GM12878 (cell line): Measurements from ENCODE around the gene CCDC88A. TPM values are rescaled to one million over a fixed set of nuclear protein-coding genes. Genes with fewer than 3 reads are reported as not detected.

Source experiments
- ATAC-seq: fragments of 200-7000 bp; cut with Tn5 transposase; 3 replicates; pipeline ENCODE4 v1.9.1; 2020; ENCODE audit warnings: mild to moderate bottlenecking, moderate library complexity
- Bru-seq: library from RNA; stranded (reverse); fragments of 400-500 nt; gene quantifications from one replicate; lab custom pipeline; 2021; lab: Mats Ljungman, UMichigan
- BruChase-seq, 2 experiments: library from RNA; stranded (reverse); fragments of 400-500 nt; gene quantifications; one replicate each; lab custom pipeline; 2021; lab: Mats Ljungman, UMichigan
- BruUV-seq: library from RNA; stranded (reverse); fragments of 400-500 nt; replicated peaks from 2 replicates; lab custom pipeline; 2021; lab: Mats Ljungman, UMichigan
- CTCF ChIA-PET: fragments of 300-600 bp; sonication (Branson Sonifier 250); formaldehyde crosslinking; extraction: SDS; loops from one replicate; lab custom pipeline; 2021; ENCODE audit warnings: inconsistent platforms; lab: Yijun Ruan, JAX
- POLR2A ChIA-PET: fragments of 350-600 bp; formaldehyde crosslinking; extraction: SDS; loops from one replicate; lab custom pipeline; 2021; ENCODE audit warnings: inconsistent platforms; lab: Charles Lee
- RAD21 ChIA-PET: fragments of 300-600 bp; sonication (Branson Sonifier 250); formaldehyde crosslinking; loops from one replicate; lab custom pipeline; 2023; ENCODE audit warnings: antibody characterized with exemption; ENCODE audit not compliant: unreplicated experiment; lab: Charles Lee
- SMC1A ChIA-PET: fragments of 300-600 bp; sonication (Branson Sonifier 250); formaldehyde crosslinking; loops from one replicate; lab custom pipeline; 2023; ENCODE audit not compliant: unreplicated experiment, uncharacterized antibody; lab: Charles Lee
- DNase-seq: peaks from one replicate; pipeline ENCODE4 v3.0.0-alpha.2; 2011; ENCODE audit warnings: low read depth, low spot score
- FAIRE-seq: peaks from 3 replicates; lab custom pipeline; 2011; peaks lifted over from hg19 to GRCh38; lab: Jason Lieb, UNC
- H2AFZ ChIP-seq: 2 replicates; pipeline ENCODE4 v1.6.0; 2011; ENCODE audit warnings: low read depth, low read length, control low read depth; ENCODE audit not compliant: control insufficient read depth
- H3K27ac ChIP-seq: 2 replicates; pipeline ENCODE4 v1.5.1; 2011; ENCODE audit warnings: control low read depth; ENCODE audit not compliant: control insufficient read depth, insufficient read depth
- H3K27me3 ChIP-seq, 2 experiments: replicated peaks in 1 of 2; 2 replicates each; pipeline versions ENCODE4 v1.6.0 to v1.6.1; 2011; ENCODE audit warnings: low read length in 1 of 2; ENCODE audit not compliant: control insufficient read depth in 2 of 2, insufficient read depth in 2 of 2
- H3K36me3 ChIP-seq, 2 experiments: 2 replicates each; pipeline ENCODE4 v1.5.1; 2011; ENCODE audit warnings: low read length in 1 of 2; ENCODE audit not compliant: control insufficient read depth in 2 of 2, insufficient read depth in 2 of 2
- H3K4me1 ChIP-seq: 2 replicates; pipeline ENCODE4 v1.6.1; 2011; ENCODE audit warnings: mild to moderate bottlenecking, low read length, moderate library complexity, mixed read lengths; ENCODE audit not compliant: control insufficient read depth, insufficient read depth
- H3K4me2 ChIP-seq: 2 replicates; pipeline ENCODE4 v1.6.0; 2011; ENCODE audit warnings: control low read depth; ENCODE audit not compliant: control insufficient read depth, insufficient read depth
- H3K4me3 ChIP-seq: fragments of 200-600 bp; sonication (generic); 2 replicates; pipeline ENCODE4 v1.5.1; 2016
- H3K79me2 ChIP-seq: 2 replicates; pipeline ENCODE4 v1.6.0; 2011; ENCODE audit warnings: low read length; ENCODE audit not compliant: control insufficient read depth, insufficient read depth
- H3K9ac ChIP-seq: 2 replicates; pipeline ENCODE4 v1.8.0; 2011; ENCODE audit warnings: low read length, control low read depth, mixed read lengths; ENCODE audit not compliant: control insufficient read depth, insufficient read depth
- H3K9me3 ChIP-seq: replicated peaks from 3 replicates; pipeline ENCODE4 v1.5.1; 2011; ENCODE audit warnings: mild to moderate bottlenecking, low read length; ENCODE audit not compliant: control insufficient read depth, insufficient read depth
- H4K20me1 ChIP-seq: 2 replicates; pipeline ENCODE4 v1.6.0; 2011; ENCODE audit not compliant: control insufficient read depth, insufficient read depth
- BRCA1 ChIP-seq: IDR thresholded peaks from 2 replicates; pipeline ENCODE4 v1.6.1; 2011; ENCODE audit warnings: low read depth, low read length, improper control_type of control experiment
- HDAC2 ChIP-seq: fragments of 200-600 bp; sonication (generic); IDR thresholded peaks from 2 replicates; pipeline ENCODE4 v1.6.1; 2017
- KDM1A ChIP-seq: fragments of 200-600 bp; sonication (generic); IDR thresholded peaks from 2 replicates; pipeline ENCODE4 v1.6.1; 2016; ENCODE audit warnings: borderline replicate concordance
- MEF2A ChIP-seq: IDR thresholded peaks from 2 replicates; pipeline ENCODE4 v1.6.1; 2011; ENCODE audit warnings: low read depth, mild to moderate bottlenecking, low read length, moderate library complexity; ENCODE audit not compliant: insufficient read depth
- NRF1 ChIP-seq: conservative IDR thresholded peaks from 2 replicates; pipeline ENCODE4 v1.6.1; 2011; ENCODE audit warnings: mild to moderate bottlenecking, low read depth, low read length, improper control_type of control experiment
- PML ChIP-seq: IDR thresholded peaks from 2 replicates; pipeline ENCODE4 v1.6.1; 2012; ENCODE audit warnings: low read length, inconsistent platforms
- POLR2AphosphoS2 ChIP-seq: IDR thresholded peaks from 2 replicates; pipeline ENCODE4 v1.6.1; 2011; ENCODE audit warnings: low read depth, mild to moderate bottlenecking, low read length, improper control_type of control experiment, moderate library complexity
- SIX5 ChIP-seq: IDR thresholded peaks from 2 replicates; pipeline ENCODE4 v1.6.1; 2011; ENCODE audit warnings: mild to moderate bottlenecking, low read depth, low read length, moderate library complexity; ENCODE audit not compliant: severe bottlenecking
- SREBF1 ChIP-seq: IDR thresholded peaks from 2 replicates; pipeline ENCODE4 v1.6.1; 2012; ENCODE audit warnings: mild to moderate bottlenecking, low read length
- SUZ12 ChIP-seq: fragments of 200-600 bp; sonication (generic); IDR thresholded peaks from one replicate; pipeline ENCODE4 v1.6.1; 2018; ENCODE audit warnings: antibody characterized with exemption, mild to moderate bottlenecking; ENCODE audit not compliant: unreplicated experiment
- WGBS: methylation state at CpG from one replicate; pipeline ENCODE4 v1.1.6; 2016; ENCODE audit warnings: low lambda C conversion rate; ENCODE audit not compliant: insufficient replicate concordance, insufficient coverage; ENCODE audit errors: missing lambda C conversion rate; 5-methylcytosine and 5-hydroxymethylcytosine counted together
- in situ Hi-C: fragments of 300-500 bp; cut with MboI; formaldehyde crosslinking; loops from 9 replicates; pipeline ENCODE4 v1.14.3; 2018; ENCODE audit warnings: mixed read lengths
- intact Hi-C: fragments of 100-400 bp; cut with micrococcal nuclease; formaldehyde crosslinking; loops from one replicate; pipeline ENCODE4 v1.14.2; 2022; ENCODE audit not compliant: unreplicated experiment
- long read RNA-seq, 2 experiments: library from polyadenylated mRNA; unstranded; transcript quantifications; one replicate each; pipeline ENCODE4 v2.0.0, GENCODE V29; 2019 to 2020
- polyA minus RNA-seq, 3 experiments: library from RNA; depleted of rRNA, polyadenylated mRNA; stranded (reverse); fragments of >200 nt; gene quantifications; 2 replicates each; pipeline ENCODE4 v1.2.3, GENCODE V29; 2011
- polyA plus RNA-seq, 11 experiments: library from polyadenylated mRNA; depleted of rRNA in 4 of 11; unstranded in 6 of 11; stranded (reverse) in 5 of 11; fragments of >200 nt; fragmentation: Nextera tagmentation in 4 of 11; fragmentation: Illumina TruSeq in 1 of 11; extraction: Ambion mirVana in 4 of 11; extraction: Trizol in 1 of 11; gene quantifications; 1 replicate in 1 of 11; 2 replicates in 10 of 11; pipeline versions ENCODE4 v1.2.1 to v1.2.3, GENCODE V29; 2011 to 2016; ENCODE audit warnings: inconsistent platforms in 2 of 11, missing spikeins in 2 of 11, low read depth in 1 of 11
- total RNA-seq, 4 experiments: library from RNA; depleted of rRNA in 3 of 4; stranded (reverse); fragments of >200 nt in 3 of 4; fragmentation: Illumina TruSeq in 1 of 4; extraction: Trizol in 1 of 4; gene quantifications; 2 replicates each; pipeline versions ENCODE4 v1.2.1 to v1.2.3, GENCODE V29; 2013 to 2021
- TF ChIP-seq, protein P1 (sequence below): IDR thresholded peaks from 2 replicates; pipeline ENCODE4 v1.6.1; 2011; ENCODE audit warnings: borderline replicate concordance, low read depth, mild to moderate bottlenecking, moderate library complexity, low read length; ENCODE audit not compliant: insufficient read depth, poor library complexity, severe bottlenecking
- TF ChIP-seq, protein P2 (sequence below): IDR thresholded peaks from 2 replicates; pipeline ENCODE4 v1.6.1; 2011; ENCODE audit warnings: low read depth, mild to moderate bottlenecking, low read length, moderate library complexity, borderline replicate concordance; ENCODE audit errors: extremely low read depth

Gene CCDC88A, protein sequence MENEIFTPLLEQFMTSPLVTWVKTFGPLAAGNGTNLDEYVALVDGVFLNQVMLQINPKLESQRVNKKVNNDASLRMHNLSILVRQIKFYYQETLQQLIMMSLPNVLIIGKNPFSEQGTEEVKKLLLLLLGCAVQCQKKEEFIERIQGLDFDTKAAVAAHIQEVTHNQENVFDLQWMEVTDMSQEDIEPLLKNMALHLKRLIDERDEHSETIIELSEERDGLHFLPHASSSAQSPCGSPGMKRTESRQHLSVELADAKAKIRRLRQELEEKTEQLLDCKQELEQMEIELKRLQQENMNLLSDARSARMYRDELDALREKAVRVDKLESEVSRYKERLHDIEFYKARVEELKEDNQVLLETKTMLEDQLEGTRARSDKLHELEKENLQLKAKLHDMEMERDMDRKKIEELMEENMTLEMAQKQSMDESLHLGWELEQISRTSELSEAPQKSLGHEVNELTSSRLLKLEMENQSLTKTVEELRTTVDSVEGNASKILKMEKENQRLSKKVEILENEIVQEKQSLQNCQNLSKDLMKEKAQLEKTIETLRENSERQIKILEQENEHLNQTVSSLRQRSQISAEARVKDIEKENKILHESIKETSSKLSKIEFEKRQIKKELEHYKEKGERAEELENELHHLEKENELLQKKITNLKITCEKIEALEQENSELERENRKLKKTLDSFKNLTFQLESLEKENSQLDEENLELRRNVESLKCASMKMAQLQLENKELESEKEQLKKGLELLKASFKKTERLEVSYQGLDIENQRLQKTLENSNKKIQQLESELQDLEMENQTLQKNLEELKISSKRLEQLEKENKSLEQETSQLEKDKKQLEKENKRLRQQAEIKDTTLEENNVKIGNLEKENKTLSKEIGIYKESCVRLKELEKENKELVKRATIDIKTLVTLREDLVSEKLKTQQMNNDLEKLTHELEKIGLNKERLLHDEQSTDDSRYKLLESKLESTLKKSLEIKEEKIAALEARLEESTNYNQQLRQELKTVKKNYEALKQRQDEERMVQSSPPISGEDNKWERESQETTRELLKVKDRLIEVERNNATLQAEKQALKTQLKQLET (N-terminal part only)
- 108 and 111 TPM in 2 replicates for total RNA-seq (2013; cell fraction: nucleolus; rRNA removed)
- total RNA-seq (2014; rRNA removed) (45.9 and 57.3 TPM in 2 replicates), total RNA-seq (2014; rRNA removed; fragmentation: Illumina TruSeq; extraction: Trizol) (71.6 and 74.9 TPM in 2 replicates), total RNA-seq (2021) (56.6 and 65.1 TPM in 2 replicates), polyA plus RNA-seq (2011; rRNA removed) (1.8 and 3.0 TPM in 2 replicates), polyA plus RNA-seq (2014; fragmentation: Illumina TruSeq; extraction: Trizol) (57.0 and 76.9 TPM in 2 replicates), polyA plus RNA-seq (2014; fragmentation: Nextera tagmentation; extraction: Ambion mirVana) (10 to 100 TPM; 27.7 to 30.2 TPM), polyA plus RNA-seq (2014; rRNA removed) (28.1 and 31.8 TPM in 2 replicates), polyA plus RNA-seq (2016; fragmentation: Nextera tagmentation; extraction: Ambion mirVana) (10 to 100 TPM; 45.8 to 52.4 TPM), polyA minus RNA-seq (2011; rRNA and poly(A)+ RNA removed) (2.1 and 3.9 TPM in 2 replicates), Bru-seq, nascent RNA (percentile 66 among the genes with signal in this experiment), BruChase-seq, experiment 1, labeled RNA remaining after a 6-hour chase (percentile 76 among the genes with signal in this experiment), BruChase-seq, experiment 2, labeled RNA remaining after a 2-hour chase (percentile 73 among the genes with signal in this experiment)
- polyA plus RNA-seq (2011; ENCODE audit: low read depth): 13.6 TPM
- 0.61 and 0.69 TPM in 2 replicates for polyA plus RNA-seq (2011; cell fraction: cytosol; rRNA removed)
- polyA plus RNA-seq (2011; cell fraction: nucleus; rRNA removed): 1.9 and 2.4 TPM in 2 replicates
- polyA plus RNA-seq (2012): 18.4 and 20.1 TPM in 2 replicates
- polyA minus RNA-seq (2011; cell fraction: cytosol; rRNA and poly(A)+ RNA removed): 1.4 and 1.6 TPM in 2 replicates
- polyA minus RNA-seq (2011; cell fraction: nucleus; rRNA and poly(A)+ RNA removed): 2.1 and 4.2 TPM in 2 replicates
- long read RNA-seq, experiment 1, full-length matches to known transcripts: 1 of 8 reads
- long read RNA-seq, experiment 1, partial matches to known transcripts: 5 of 8 reads
- long read RNA-seq, experiment 1, other reads (novel, unspliced or antisense): 2 of 8 reads
- long read RNA-seq, experiment 2, partial matches to known transcripts: 10 of 19 reads
- long read RNA-seq, experiment 2, other reads (novel, unspliced or antisense): 9 of 19 reads

DNA sequence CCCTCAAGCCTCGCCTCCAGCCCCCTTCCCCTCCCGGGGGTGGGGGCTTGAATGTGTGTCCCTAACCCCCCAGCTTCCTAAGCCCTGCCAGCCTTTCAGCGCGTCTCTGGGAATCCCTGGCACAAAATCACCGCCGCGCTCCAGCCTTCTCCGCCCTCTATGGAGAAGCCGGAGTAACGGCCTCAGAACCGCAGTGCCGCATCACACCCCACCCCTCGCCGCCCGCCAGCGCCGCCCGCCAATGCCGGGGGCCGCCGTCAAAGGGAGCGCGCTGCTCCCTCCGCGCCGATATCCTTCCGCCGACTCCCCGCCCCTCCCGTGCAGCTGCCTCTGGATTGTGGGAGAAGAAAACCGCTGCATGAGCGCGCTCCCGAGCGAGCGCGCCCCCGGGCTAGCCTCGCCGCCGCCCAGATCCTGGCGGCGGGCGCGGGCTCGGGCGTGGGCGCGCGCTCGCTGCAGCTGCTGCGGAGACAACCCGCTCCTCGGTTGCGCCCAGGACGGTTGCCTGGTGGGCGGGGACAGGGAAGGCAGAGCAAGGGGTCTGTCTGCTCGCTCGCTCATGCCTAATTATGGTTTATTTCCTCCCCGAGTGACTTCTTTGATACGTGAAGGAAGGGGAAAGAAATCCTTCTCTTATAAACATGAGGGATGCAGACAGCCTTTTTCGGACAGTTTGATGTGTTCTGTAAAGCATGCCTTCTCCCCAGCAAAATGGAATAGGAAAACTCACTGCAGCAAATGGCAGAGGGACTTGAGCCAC is at the start of gene CCDC88A:
Gene CCDC88A, minus strand, starts transcription at position 178 of the 760 bp plus-strand sequence. CDS start 777 bp downstream, outside the sequence.
- intact Hi-C loops (loop anchor here (5.0 to 10.0 kb wide), 2 partner anchors 108 to 375 kb away; no protein-coding TSS in a partner anchor), in situ Hi-C loops (no loop called here)
- H3K9ac ChIP-seq: peak within 1 kb of the TSS; percentile 80
- no TSS peak for BruUV-seq
- FAIRE-seq: no peak
- H3K79me2 ChIP-seq: peaks cover 42% of the 10 kb centered on the region
- H3K9me3 ChIP-seq: no peaks in the 10 kb centered on the region; the same call in 2 of the 3 replicates
- no peaks in the 10 kb centered on the region for H3K36me3 ChIP-seq
- peak within 1 kb of the TSS; percentile 81 for H3K4me2 ChIP-seq
- peak within 1 kb of the TSS; percentile 99 for H2AFZ ChIP-seq
- RAD21 ChIA-PET: no interaction called here
- ATAC-seq: peak; percentile 83
- H3K4me1 ChIP-seq: peaks cover 3% of the 10 kb centered on the region; the same call in 1 of the 2 replicates
- peak within 1 kb of the TSS; percentile 94 for H3K4me3 ChIP-seq
- no peaks in the 10 kb centered on the region for H4K20me1 ChIP-seq
- peak within 1 kb of the TSS; percentile 75 for H3K27ac ChIP-seq
- CTCF ChIA-PET: no interaction called here
- WGBS: under 1% methylated on average over 59 of the region's 62 CpGs
- H3K27me3 ChIP-seq: no peaks in the 10 kb centered on the region
- POLR2A ChIA-PET: interaction anchor here (0.5 kb wide), 1 partner anchor 822 kb away, joined by 3 read pairs; no protein-coding TSS in a partner anchor
- SMC1A ChIA-PET: no interaction called here
- DNase-seq: peak; percentile 59
- TF ChIP-seq, protein P1, sequence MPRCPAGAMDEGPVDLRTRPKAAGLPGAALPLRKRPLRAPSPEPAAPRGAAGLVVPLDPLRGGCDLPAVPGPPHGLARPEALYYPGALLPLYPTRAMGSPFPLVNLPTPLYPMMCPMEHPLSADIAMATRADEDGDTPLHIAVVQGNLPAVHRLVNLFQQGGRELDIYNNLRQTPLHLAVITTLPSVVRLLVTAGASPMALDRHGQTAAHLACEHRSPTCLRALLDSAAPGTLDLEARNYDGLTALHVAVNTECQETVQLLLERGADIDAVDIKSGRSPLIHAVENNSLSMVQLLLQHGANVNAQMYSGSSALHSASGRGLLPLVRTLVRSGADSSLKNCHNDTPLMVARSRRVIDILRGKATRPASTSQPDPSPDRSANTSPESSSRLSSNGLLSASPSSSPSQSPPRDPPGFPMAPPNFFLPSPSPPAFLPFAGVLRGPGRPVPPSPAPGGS: no peak
- TF ChIP-seq POLR2AphosphoS2: peak; percentile 66; the same call in 1 of the 2 replicates
- no peak for TF ChIP-seq SIX5
- TF ChIP-seq PML: 0 out of 2 replicates have a peak, but pooled peaks have one; percentile 26
- no peak for TF ChIP-seq HDAC2
- TF ChIP-seq BRCA1: 0 out of 2 replicates have a peak, but pooled peaks have one; percentile 18
- no peak for TF ChIP-seq SUZ12
- TF ChIP-seq, protein P2, sequence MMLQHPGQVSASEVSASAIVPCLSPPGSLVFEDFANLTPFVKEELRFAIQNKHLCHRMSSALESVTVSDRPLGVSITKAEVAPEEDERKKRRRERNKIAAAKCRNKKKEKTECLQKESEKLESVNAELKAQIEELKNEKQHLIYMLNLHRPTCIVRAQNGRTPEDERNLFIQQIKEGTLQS: no peak
- no peak for TF ChIP-seq KDM1A
- TF ChIP-seq SREBF1: no peak
- peak; percentile 78 for TF ChIP-seq MEF2A
- TF ChIP-seq NRF1: no peak
